Effector CD4-positive, alpha-beta T cell (primary cell): ENCODE data around the gene CCDC88B.

Experiments used
- DNase-seq: peaks from one replicate; pipeline ENCODE4 v3.0.0-alpha.2; 2020

CCDC88B gene

GRCh38 chr11:64364911-64365310 lies 24.9 kb downstream of the CCDC88B start:
- no peak for DNase-seq

GRCh38 chr11:64366751-64367150 lies 26.7 kb downstream of the CCDC88B start:
- DNase-seq = no peak

GRCh38 chr11:64367931-64368672 lies 28.1 kb downstream of the CCDC88B start:
- no peak for DNase-seq

- DNase-seq = no peak
These were observed 28.7 kb downstream of the CCDC88B start for GRCh38 chr11:64368673-64369074.

GRCh38 chr11:64369440-64370421 lies 29.7 kb downstream of the CCDC88B start:
- no peak for DNase-seq

GRCh38 chr11:64371201-64371600 lies 31.2 kb downstream of the CCDC88B start:
- no peak for DNase-seq

GRCh38 chr11:64372021-64372420 lies 32.0 kb downstream of the CCDC88B start:
- no peak for DNase-seq

- no peak for DNase-seq
These were observed 33.0 kb downstream of the CCDC88B start for GRCh38 chr11:64372802-64373597.

GRCh38 chr11:64373598-64373974 lies 33.6 kb downstream of the CCDC88B start:
- no peak for DNase-seq

GRCh38 chr11:64376071-64376470 lies 36.1 kb downstream of the CCDC88B start:
- no peak for DNase-seq

- DNase-seq = no peak
These were observed 38.4 kb downstream of the CCDC88B start for GRCh38 chr11:64378335-64378880.

GRCh38 chr11:64379160-64379559 lies 39.2 kb downstream of the CCDC88B start:
- DNase-seq = no peak

GRCh38 chr11:64379817-64380709 lies 40.1 kb downstream of the CCDC88B start:
- DNase-seq = no peak

- no peak for DNase-seq
These were observed 41.3 kb downstream of the CCDC88B start for GRCh38 chr11:64381350-64381749.

- no peak for DNase-seq
These were observed 42.0 kb downstream of the CCDC88B start for GRCh38 chr11:64382047-64382446.

GRCh38 chr11:64382586-64382985 lies 42.6 kb downstream of the CCDC88B start:
- DNase-seq = no peak

GRCh38 chr11:64383580-64383979 lies 43.6 kb downstream of the CCDC88B start:
- no peak for DNase-seq

- DNase-seq = no peak
These were observed 44.2 kb downstream of the CCDC88B start for GRCh38 chr11:64384028-64384737.

GRCh38 chr11:64384981-64385944 lies 45.3 kb downstream of the CCDC88B start:
- DNase-seq = no peak
